ENCODE measurements around the gene TMBIM1.

The TMBIM1 gene

DNA sequence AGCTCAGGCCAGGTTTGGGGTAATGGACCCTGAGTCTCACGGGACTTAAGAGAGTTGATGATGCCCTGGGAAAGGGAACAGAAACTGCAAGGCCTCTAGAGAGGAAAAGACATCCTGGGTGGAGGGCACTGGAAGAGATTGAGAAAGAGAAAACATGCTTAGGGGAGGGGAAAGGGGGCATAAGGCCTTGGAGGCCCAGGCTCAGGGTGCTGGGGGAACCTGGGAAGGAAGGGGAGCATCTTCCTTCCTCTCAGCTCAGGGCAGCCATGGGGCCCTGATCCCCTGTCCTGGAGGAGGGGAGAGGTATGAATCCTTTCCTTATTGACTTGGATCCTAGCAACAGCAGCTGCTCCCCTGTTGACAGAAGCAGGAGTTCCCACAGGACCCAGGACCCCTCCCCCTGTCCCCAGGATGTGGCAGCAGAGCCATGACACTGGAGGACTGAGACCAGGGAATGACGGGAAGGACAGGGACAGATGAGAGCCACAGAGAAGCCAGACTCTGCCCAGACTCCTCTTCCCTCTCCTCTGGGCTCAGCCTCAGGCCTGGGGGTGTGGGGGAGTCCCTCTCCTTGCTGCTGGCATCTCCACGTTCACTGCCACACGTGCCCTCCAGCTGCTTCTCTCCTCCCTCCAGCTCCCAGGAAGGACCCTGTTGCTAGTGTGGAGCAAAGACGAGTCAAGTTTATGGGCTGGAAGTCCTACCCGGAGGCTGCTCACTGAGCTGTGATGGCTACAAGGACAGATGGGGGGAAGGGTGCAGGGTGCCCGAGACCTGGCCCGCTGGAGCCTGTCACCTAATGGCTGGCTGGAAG, 30.7 kb downstream of the TMBIM1 start:
- in situ Hi-C loops (cut with MboI; ENCODE audit: low sequenced_read_pairs), result no loop called here

DNA sequence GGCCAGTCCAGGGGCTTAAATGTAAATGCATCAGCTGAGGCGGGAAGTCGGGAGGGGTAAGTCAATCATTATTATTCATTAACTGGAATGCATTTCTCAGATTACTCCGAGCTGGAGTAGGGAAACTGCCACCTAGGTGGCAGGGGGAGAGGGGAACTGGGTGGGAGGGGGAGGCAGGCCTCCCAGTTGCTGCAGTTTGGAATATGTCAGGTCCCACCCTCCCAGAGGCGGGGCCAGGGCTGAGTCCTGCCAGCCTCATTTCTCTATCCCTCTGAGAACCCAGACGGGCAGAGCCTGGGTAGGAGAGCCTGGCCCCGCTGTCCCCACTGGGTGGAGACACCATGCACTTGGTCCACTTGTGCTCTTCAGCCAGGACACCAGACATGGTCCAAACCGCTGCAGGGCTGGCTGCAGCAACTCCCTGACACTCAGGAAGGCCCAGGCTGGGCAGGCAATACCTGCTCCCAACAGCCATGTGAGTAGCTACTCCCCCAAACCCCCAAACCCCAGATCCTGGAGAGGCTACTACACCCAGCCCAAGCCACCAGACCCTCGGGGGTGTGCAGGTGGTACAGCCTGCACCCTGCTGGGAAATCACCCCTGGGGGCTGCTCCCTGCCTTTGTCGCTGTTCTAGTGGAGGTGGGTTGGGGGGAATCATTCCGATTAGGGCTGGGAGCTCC, 31.4 kb downstream of the TMBIM1 start, which contains the start of gene GPBAR1:
Gene GPBAR1 (plus strand): TSS at position 274 of the 681 bp plus-strand sequence. CDS start 1,710 bp downstream, outside the sequence.
- in situ Hi-C loops (cut with MboI; ENCODE audit: low sequenced_read_pairs), result no loop called here

DNA sequence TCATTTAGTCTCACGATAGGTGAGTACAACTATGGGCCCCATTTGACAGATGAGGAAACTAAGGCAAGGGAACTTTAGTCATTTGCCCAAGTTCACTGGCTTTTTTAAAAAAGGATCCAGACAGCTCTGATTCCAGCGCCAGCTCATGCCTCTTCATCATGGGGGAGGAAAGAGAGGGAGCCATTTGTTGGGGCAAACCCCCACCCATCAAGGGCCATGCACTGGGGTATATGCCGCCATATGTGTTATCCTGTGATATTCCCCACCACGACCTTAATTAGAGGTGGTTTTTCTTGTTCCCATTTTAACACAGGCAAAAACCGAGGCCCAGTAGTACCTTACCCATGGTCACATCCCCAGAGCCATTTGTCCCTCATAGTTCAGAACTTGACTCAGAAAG, 32.1 kb downstream of the TMBIM1 start:
- in situ Hi-C loops (cut with MboI; ENCODE audit: low sequenced_read_pairs), result no loop called here

DNA sequence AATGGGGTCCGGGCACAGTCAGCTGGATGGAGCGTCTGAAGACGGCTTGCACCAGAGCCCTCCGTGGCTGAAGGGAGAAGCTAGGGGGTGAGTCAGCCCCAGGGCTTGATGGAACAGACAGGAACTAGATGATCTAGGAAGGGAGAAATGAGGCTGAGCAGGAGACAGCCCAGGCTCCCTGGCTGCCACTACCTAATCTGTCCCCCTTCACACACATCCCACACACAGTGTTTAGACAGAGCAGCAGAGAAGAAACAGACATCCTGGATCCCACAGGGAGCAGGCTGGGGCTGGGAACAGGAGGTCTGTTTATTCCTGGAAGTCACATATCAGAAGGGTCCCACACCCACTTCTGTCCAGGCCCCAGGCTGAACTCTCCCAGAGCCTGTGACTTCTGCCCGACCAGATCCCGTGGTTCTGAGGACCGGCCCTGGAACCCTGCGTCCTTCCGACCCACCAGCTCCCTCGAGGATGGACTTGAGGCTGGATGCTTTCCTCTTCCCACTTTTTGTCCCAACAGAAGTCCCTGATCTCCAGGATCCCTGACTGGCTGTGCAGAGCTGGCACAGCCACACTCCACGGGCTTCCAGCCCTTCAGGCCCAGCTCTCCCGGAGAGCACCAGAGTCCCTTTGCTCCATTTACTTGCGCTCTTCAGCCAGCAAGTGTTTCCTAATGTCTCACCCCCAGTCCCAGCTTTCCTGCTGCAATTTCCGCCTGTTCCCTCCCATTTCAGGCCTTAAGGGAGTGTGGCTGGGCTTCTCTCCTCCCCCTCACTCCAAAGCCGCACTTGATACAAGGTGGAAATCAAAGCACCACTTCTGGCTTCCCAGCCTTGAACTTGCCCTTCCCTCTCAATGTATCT, 33.0 kb downstream of the TMBIM1 start:
- in situ Hi-C loops (cut with MboI; ENCODE audit: low sequenced_read_pairs), result loop anchor here (5.0 kb wide), 1 partner anchor 77 kb away; no protein-coding TSS in a partner anchor

DNA sequence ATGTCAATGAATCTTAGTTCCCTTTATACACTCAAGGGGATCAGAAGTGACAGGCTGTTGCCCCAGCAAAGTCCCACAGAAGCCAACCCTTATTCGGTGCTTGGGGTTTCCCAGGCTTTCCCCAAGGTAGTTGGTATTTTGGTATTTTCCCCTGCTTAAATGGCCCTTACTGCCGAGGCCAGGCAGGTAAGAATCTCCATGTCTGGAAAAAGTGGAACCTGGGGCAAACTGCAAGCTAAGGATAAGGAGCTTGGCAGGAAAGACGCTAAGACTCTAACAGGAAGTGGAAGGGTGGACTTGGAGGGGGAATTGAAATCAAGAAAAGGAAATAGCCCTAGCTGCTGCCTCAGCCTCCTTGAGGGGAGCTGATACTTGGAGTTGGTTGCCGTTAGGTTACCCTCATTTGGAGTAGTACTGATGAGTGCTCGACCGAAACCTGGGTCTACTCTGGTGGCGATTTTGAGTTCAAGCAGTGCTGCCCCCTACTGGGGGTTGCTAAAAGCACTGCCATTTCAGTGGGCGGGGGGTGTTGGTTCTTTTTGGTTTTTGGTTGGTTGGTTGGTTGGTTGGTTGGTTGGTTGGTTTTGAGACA, 34.8 kb downstream of the TMBIM1 start:
- in situ Hi-C loops (cut with MboI; ENCODE audit: low sequenced_read_pairs), result loop anchor here (5.0 kb wide), 1 partner anchor 75 kb away; no protein-coding TSS in a partner anchor

DNA sequence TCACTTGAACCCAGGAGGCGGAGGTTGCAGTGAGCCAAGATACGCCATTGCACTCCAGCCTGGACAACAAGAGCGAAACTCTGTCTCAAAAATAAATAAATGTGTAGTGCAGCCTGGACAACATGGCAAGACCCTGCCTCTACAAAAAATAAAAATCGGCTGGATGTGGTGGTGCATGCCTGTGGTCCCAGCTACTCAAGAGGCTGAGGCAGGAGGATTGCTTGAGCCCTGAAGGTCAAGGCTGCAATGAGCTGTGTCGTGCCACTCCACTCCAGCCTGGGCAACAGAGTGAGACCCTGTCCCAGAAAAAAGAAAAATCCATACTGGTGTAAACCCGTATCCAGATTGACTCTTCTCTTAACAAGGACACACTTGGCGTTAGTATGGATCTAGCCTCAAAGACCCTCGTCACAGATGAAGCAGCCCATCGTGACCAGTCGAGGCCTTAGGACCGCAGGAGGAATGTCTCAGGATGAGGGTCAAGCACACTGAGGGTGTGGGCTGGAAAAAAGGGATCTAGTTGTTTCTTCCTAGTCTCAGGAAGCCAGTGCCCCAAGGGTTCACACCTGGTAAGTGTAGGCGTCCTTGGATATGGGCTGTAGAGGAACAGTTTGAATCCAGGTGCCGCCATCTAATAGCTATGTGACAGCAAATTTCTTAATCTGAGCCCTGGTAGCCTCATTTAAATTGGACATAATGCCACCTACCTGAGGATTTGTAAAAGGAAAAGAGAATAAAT, 35.5 kb downstream of the TMBIM1 start:
- in situ Hi-C loops (cut with MboI; ENCODE audit: low sequenced_read_pairs), result loop anchor here (5.0 kb wide), 1 partner anchor 74 kb away; no protein-coding TSS in a partner anchor

DNA sequence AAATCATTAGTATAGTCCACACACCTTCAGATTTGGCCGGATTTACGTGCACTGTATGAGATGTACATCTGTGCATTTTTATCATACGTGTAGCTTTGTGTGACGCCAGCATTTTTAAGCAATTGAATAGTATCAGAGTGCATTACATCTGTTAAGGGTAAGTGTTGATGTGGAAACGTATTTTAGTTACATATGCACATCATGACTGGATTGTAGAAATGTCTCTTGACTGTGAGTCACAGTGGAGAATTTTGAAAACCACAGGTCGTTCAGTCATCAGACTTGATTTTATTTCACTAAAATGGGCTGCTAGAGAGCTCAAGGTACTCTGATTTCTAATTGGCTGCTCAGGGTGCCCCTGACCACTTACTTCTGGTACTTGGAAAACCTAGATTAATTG, 36.9 kb downstream of the TMBIM1 start:
- in situ Hi-C loops (cut with MboI; ENCODE audit: low sequenced_read_pairs), result loop anchor here (5.0 kb wide), 1 partner anchor 73 kb away; no protein-coding TSS in a partner anchor

DNA sequence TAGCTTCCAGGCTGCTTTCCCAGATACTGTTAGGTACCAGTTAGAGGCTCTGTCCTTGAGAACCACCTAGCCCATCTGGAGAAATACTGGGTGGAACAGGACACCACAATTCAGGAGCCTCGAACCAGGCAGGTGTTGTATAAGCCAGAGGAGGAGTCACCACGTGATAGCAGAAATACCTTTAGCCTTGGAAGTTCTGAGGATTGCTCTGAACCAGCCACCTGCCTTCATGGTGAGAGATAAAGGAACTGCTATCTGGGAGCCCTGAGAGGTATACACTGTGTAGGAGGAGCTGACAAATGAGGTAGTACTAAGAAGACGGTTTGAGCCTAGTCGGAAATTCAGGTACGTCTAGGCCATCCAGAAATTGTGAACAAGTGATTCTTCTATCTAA, 39.1 kb downstream of the TMBIM1 start:
- in situ Hi-C loops (cut with MboI; ENCODE audit: low sequenced_read_pairs), result no loop called here

DNA sequence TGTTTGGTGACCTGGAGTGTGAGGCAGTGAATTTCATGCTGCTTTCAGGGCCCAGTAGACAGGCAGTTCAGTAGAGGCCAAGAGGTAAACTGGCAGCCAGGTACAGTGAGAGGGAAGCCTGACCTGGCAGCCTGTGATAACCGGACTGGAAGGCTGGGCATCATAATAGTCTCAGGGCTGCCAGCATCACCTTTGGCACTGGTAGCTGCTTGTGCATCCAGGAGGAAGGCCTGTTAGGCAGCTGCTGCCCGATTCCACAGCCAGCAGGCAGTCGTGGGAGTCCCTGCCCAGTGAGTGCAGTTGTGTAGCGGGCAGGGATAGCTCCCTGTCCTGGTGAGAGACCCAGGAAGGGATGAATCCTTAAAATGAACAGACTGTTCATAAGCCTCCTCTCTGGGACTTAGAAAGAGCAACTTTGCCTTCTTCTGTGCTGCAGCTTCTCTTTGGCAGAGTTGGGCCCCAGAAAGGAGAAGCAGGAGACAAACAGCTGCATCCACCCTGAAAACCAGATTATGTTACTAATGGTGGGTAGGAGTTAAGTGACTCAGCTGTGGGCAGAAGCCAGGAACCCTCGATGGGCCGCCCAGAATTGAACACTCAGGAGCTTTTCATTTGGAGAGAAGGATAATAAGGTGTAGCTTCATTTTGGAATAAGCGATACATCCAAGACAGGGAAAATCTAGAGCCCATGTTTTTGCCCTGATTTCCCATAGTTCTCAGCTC, 39.6 kb downstream of the TMBIM1 start:
- in situ Hi-C loops (cut with MboI; ENCODE audit: low sequenced_read_pairs), result no loop called here

DNA sequence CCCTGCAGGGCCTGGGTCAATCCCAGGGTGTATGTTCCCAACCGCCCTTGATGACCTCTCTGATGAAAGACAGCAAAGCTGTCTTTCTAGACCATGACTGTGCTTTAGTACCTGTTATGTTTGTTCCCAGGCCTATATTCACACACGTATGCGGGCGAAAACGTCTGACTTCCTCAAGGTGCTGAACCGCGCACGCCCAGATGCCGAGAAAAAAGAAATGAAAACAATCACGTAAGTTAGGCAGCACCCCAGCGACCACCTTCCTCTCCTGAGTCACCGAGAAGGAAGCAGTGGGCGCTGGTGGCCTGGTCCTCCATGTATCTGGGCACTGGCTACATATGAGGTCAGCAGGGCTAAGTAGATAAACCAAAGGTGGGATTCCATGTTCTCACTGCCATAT, 42.6 kb downstream of the TMBIM1 start:
- in situ Hi-C loops (cut with MboI; ENCODE audit: low sequenced_read_pairs), result no loop called here

DNA sequence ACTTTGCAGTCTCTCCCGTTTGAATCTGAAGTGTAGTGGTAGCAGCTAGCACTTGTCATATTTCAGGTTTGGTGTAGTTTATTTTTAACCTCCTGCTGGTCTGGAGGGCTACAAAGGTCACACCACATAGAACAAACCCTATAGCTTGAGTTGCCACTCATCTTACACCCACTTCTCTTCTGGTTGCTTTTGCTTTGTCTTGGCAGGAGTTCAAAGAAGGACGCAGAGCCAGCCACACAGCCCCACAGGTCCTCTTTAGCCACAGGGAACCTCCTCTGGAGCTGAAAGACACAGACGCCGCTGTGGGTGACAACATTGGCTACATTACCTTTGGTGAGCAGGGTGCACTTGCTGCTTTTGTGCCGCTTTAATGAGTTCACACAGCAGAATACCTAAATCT, 47.1 kb downstream of the TMBIM1 start:
- in situ Hi-C loops (cut with MboI; ENCODE audit: low sequenced_read_pairs), result no loop called here

DNA sequence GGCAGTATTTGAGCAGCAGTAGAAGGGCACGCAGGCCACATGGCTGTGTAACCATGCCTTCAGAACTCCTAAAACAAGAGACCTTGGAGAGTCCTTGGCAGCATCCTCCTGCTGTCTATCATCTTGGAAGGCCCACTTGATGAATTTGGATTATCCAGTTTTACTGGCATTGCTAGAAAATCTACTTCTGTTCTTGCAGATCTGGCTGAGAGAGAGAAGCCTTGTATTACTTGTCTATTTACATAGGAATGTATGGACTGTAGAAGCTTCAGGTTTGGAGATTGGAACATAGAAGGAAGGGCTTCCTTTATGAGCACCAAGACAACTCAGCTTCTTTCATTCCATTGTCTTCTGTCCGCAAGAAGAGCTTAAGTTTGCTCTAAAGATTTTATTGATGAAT, 47.6 kb downstream of the TMBIM1 start:
- in situ Hi-C loops (cut with MboI; ENCODE audit: low sequenced_read_pairs), result no loop called here

DNA sequence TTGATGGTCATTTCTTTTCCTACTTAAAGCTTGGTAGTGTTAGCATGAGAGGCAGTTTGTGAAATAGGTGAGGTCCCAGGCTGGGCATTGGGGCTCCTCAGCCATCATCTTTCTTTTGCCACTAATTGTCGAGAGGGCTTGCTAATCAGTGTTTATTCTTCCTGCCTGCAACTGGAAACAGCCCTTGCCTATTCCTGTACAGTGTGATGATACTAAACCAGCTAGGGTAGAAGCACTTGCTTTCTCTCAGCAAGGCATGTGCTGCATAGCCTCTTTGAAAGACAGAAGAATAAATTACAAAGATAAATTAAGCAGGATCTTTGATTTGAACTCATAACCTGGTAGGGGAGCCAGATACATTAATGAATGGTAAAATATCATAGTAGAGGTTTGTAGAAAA, 48.1 kb downstream of the TMBIM1 start:
- in situ Hi-C loops (cut with MboI; ENCODE audit: low sequenced_read_pairs), result no loop called here

DNA sequence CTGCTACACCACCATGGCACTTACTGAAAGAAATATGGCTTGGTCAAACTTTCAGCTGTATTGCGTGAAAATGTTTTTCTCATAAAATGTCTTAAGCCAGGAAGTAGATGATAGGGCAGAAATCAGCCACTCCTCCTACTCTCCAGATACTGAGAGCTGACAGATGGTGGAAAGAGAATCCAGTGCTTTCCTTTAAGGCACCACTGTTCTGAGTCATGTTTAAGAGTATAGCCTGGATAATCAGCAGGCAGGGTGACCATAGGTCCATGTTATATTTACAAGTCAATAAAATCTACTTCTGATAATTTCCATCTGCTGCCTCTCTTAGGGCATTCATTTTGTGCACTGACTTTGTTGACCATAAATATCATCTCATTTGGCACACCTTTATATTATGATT, 53.4 kb downstream of the TMBIM1 start:
- in situ Hi-C loops (cut with MboI; ENCODE audit: low sequenced_read_pairs), result no loop called here

DNA sequence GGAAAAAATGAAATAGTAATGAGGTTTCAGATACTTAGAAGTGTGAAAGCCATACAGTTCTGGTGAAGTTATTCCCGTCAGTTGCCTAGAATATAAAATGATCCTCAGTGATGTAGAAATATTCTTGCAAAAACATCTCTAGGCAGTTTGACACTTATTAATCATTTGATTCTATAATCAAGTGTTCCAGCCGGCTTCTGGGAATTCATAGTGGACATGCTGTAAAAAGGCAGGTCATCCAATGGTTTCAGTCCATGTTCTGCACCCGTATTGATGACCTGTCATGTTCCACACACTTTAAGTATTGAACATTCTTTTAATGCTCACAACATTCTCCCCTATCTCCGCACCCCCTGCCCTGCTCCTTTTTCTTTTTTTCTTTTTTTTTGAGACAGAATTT, 55.5 kb downstream of the TMBIM1 start:
- in situ Hi-C loops (cut with MboI; ENCODE audit: low sequenced_read_pairs), result no loop called here

DNA sequence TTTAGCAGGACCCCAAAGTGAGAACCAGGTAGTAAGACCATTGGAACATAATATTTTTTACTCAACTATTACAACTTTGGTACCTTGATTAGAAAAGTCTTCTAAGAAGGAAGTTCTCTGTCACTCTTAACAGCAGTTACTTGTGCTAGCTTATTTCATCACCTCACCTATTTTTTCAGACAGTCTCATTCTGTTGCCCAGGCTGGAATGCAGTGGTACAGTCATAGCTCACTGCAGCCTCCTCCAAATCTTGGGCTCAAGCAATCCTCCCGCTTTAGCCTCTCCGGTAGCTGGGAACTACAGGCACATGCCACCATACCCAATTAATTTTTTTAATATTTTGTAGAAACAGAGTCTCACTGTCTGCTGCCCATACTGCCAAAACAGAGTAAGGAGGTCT, 57.3 kb downstream of the TMBIM1 start:
- in situ Hi-C loops (cut with MboI; ENCODE audit: low sequenced_read_pairs), result no loop called here

DNA sequence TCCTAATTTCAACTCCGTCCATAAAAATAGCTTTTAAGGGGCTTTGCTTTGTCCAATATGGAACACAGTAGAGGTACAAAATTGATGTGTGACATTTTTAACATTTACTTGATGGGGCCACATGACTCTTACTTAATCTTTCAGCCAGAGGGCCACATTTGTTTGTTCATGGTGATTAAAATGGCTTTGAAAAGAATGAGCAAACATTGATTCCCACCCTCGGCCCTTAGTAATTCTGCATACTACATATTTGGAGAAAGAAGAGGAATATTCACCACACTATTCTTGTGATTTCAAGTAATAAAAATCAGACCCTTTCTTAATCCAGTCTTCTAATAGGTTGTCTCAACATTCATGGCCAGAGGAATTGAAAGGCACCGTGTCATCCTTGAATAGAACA, 57.8 kb downstream of the TMBIM1 start:
- in situ Hi-C loops (cut with MboI; ENCODE audit: low sequenced_read_pairs), result no loop called here

DNA sequence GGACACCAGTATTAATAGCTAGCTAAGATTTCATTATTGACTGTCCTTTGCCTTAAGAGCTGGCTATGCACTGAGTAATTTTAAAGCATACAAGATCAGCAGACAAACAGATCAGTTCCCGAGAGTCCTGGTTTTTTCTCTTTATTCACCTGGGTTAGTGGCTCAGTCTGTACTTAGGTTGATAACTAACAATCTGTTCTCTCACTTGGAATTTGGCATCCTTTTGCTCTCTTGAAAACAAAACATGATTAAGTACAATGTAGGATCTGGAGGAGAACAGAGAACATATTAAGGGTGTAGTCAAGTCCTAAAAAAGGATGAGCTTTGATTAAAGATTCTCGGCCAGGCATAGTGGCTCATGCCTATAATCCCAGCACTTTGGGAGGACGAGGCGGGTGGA, 58.8 kb downstream of the TMBIM1 start:
- in situ Hi-C loops (cut with MboI; ENCODE audit: low sequenced_read_pairs), result no loop called here

DNA sequence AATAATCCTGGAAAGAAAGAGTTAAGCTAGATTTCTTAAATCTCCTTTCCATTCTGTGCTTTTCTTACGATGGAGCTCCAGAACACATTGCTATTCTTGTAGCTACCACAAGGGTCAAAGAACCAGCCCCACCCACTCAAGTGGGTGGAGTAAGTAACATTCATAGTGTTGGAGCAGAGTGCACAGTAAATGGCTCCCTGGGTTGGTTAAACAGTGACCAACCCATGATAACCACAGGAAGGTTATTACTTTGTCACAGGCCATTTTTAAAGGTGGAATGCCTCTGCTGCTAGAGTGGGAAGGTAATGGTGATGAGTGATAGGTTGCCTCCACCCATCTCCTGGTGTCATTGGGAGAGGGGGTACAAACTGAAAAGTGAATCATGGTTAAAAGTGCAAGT, 61.4 kb downstream of the TMBIM1 start:
- in situ Hi-C loops (cut with MboI; ENCODE audit: low sequenced_read_pairs), result no loop called here

Data from HL-60/S4 (cell line).